HG03196 (cell line): Measurements from ENCODE around the gene HMGA1.
"Not testable (repeated sequence)": the region's sequence is repeated elsewhere in the genome, so short reads cannot be mapped to it uniquely, and the experiment has no call there.

Experiments
- ATAC-seq: cut with Tn5 transposase; IDR thresholded peaks from one replicate; pipeline ENCODE4 v1.9.1; 2021; ENCODE audit not compliant: unreplicated experiment

Gene HMGA1

GRCh38 chr6:34259529-34260069 is 22.9 kb downstream of the HMGA1 start:
- ATAC-seq = no peak

- ATAC-seq = no peak
Measured at GRCh38 chr6:34260576-34261267, 24.0 kb downstream of the HMGA1 start.

- not testable (repeated sequence) for ATAC-seq
Measured at GRCh38 chr6:34263484-34263883, 26.8 kb downstream of the HMGA1 start.

GRCh38 chr6:34267746-34268145 is 31.1 kb downstream of the HMGA1 start:
- ATAC-seq = no peak

- ATAC-seq = not testable (repeated sequence)
Measured at GRCh38 chr6:34269132-34269531, 32.5 kb downstream of the HMGA1 start.

GRCh38 chr6:34269658-34270341 is 33.1 kb downstream of the HMGA1 start:
- not testable (repeated sequence) for ATAC-seq

- no peak for ATAC-seq
Measured at GRCh38 chr6:34272013-34272926, 35.6 kb downstream of the HMGA1 start.

- ATAC-seq = no peak
Measured at GRCh38 chr6:34273242-34273805, 36.7 kb downstream of the HMGA1 start.

- ATAC-seq = no peak
Measured at GRCh38 chr6:34274129-34274528, 37.5 kb downstream of the HMGA1 start.

- ATAC-seq = no peak
Measured at GRCh38 chr6:34275128-34275804, 38.6 kb downstream of the HMGA1 start.

GRCh38 chr6:34276191-34276590 is 39.5 kb downstream of the HMGA1 start:
- ATAC-seq = no peak

- ATAC-seq = no peak
Measured at GRCh38 chr6:34276881-34277762, 40.4 kb downstream of the HMGA1 start.

GRCh38 chr6:34277763-34278112 is 41.1 kb downstream of the HMGA1 start:
- ATAC-seq = no peak

GRCh38 chr6:34278833-34279232 is 42.2 kb downstream of the HMGA1 start:
- no peak for ATAC-seq

GRCh38 chr6:34280216-34280615 is 43.5 kb downstream of the HMGA1 start:
- no peak for ATAC-seq

- no peak for ATAC-seq
Measured at GRCh38 chr6:34281702-34282334, 45.1 kb downstream of the HMGA1 start.

GRCh38 chr6:34284563-34285447 is 48.1 kb downstream of the HMGA1 start:
- ATAC-seq = no peak
